Measurements from ENCODE around the gene ABHD8.

The ABHD8 gene

GRCh38 chr19:17242431-17243208 is 60.6 kb downstream of the ABHD8 start:
- DNase-seq (ENCODE audit: low spot score), result no peak

Measured in cerebellar cortex (tissue), 1 donor.